ENCODE measurements around the gene SMTNL2.
A peak's percentile ranks its signal among the peaks of the same experiment; 100 is the strongest.
"Not testable (repeated sequence)": the region's sequence is repeated elsewhere in the genome, so short reads cannot be mapped to it uniquely, and the experiment has no call there.

The SMTNL2 gene

GRCh38 chr17:4560837-4561256, 23.5 kb upstream of the SMTNL2 start:
- no peak for DNase-seq

DNA sequence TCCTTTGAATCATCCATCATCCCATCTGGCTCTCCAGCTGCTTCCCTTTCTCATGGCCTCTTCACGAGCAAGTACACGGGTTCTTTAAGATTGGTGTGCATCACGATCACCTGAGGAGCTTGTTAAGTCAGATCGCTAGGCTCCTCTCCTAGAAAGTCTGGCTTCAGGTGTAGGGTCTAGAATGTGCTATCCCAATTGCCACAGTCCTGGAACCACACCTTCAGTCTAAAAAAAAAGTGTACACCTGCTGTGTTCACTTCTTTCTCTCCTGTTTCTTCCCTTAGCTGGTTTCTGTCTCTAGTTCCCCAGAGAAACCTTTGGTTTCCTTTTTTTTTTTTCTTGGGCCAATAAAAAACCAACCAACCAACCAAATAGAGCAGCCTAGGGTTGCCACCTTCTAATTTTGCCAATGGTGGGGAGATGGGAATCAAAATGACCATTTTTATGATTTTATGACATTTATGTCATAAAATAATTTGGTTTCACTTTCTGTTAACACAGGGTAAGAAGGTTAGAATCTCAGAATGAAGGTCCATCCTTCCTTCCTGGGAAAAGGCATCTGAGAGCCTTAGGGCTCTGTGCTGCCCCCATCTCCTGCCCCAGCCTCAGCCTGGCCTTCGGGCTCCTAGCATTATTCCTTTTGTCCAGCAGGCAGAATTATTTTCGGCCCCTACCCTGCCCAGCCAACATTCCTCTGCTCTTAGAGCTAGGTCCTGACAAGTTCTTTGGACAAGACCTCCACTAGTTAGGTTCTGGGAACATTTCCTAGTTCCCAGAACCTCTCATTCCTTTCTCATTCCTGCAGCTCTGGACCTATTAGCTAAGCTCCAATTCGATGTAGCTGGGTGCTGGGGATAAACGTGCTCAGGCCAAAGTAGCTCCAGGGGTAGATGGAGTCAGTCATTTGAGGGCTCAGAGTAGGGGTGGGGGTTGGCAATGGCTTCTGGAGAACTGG, 22.0 kb upstream of the SMTNL2 start:
- DNase-seq = no peak

DNA sequence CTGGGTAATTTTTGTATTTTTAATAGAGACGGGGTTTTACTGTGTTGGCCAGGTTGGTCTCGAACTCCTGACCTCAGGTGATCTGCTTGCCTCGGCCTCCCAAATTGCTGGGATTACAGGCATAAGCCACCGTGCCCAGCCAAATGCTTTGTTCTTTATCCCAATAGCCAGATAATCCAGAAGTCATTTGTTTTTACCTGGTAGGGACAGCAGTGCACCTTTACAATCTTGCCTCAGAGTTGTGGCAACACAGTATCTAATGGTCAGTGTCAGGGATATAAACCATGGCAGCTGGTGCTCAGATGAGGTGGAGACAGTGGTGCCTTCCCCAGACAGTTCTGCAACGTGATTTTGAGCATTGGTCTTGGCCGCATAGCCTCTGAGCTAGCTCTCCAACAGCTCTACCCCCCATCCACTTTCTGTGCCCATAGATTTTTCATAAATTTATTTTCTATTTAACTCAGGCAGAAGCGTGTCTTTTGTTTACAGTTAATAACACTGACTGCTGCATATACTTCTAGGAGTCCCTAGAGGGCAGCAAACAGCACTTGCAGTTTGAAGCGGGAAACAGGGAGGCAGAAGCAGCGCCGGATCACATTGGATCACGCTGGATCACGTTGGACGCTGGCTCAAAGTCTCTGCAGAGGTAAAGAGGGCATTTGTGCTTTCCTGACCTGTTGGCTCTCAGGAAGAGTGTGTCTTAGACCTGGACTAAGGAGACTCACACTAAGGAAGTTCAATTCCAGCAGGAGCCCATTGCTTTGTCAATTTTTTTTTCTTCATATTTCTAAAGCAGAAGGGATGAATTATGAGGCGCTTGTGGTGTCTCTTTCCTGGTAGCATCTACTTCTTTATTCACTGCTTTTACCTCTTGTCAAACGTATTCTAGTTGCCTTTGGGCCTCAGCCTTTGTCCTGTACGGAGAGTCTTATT, 18.9 kb upstream of the SMTNL2 start:
- DNase-seq = peak; percentile 33

DNA sequence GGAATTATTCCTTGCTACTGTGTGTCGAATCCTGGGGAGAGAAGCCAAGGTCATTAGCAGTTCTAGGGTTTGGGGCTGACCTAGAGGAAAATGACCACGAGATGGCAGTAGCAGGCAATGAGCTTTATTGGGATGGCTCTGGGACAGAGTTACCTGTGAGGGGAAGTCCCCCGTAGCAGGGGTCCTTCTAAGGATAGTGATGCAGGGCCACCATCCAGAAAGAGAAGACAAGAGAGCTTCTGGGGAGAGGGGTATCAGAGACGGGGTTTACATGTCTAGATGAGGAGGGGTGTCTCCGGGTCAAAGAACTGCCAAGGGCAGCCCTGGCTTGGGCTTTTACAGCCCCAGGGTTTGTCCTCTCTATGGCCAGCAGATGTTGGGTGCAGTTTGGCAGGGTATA, 17.5 kb upstream of the SMTNL2 start:
- DNase-seq = no peak

GRCh38 chr17:4569591-4569990, 14.7 kb upstream of the SMTNL2 start:
- no peak for DNase-seq

DNA sequence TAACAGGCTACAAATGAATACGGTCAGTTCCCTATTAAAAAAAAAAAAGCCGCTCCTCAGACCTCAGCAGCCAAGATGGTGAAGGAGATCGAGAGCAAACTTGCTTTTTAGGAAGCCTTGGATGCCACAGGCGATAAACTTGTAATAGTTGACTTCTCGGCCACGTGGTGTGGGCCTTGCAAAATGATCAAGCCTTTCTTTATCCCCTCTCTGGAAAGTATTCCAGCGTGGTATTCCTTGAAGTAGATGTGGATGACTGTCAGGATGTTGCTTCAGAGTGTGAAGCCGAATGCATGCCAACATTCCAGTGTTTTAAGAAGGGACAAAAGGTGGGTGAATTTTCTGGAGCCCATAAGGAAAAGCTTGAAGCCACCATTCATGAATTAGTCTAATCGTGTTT, 12.2 kb upstream of the SMTNL2 start:
- no peak for DNase-seq

DNA sequence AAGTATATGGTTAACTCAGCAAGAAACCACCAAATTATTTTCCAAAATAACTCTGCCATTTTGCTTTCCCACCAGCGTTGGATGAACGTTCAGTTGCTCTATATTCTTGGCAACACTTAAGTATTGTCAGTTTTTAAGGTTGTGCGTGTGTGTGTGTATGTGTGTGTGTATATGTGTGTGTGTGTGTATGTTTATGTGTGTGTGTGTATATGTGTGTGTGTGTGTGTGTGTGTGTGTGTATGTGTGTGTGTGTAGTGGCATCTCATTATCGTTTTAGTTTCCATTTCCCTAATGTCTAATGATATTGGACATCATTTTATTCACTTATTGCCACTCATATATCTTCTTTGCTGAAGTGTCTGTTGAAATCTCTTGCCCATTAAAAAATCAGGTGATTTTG, 11.2 kb upstream of the SMTNL2 start:
- no peak for DNase-seq

DNA sequence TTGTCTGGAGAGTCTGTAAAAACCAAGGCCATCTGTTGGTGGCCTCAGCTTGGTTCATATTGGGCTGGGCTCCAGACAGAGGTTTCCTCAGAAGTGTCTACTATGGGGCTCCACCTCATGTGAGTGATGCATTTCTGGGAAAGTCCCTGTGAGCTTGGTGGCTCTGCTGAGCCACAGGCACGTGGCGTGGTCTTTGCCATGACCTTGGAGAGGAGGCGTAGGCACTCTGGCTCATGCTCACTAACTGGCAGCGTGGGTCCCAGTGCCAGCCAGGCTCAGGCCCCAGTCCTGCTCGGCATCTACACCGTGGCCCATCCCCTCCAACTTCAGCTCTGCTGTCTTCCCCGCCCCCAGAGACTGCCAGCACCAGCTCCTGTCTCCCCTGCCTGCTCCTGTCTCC, 10.7 kb upstream of the SMTNL2 start:
- no peak for DNase-seq

DNA sequence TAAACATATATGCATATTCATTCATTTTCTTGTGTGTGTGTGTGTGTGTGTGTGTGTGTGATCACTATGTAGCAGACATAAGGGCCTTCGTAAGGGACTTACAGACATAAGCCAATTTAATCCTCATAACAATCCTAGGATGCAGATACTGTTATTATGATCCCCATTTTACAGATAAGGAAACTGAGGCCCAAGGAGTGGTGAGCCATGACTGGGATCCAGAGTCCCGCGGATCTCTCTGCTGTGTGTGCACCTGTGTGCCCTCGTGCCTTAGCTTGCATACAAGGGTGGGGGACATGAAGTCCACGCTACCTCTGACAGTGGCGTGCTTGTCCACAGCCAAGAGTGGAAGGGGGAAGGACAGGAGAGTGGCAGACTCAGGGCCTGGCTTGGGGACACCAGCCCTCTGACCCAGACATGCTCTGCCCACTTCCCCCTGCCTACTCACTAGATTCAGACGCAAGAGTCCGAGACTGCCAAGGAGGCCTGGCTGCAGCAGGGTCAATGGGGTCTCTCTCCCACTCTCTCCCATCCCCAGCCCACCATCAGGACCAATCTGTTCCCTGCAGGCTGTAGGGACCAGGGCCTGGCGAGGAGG, 9.8 kb upstream of the SMTNL2 start:
- DNase-seq = no peak

DNA sequence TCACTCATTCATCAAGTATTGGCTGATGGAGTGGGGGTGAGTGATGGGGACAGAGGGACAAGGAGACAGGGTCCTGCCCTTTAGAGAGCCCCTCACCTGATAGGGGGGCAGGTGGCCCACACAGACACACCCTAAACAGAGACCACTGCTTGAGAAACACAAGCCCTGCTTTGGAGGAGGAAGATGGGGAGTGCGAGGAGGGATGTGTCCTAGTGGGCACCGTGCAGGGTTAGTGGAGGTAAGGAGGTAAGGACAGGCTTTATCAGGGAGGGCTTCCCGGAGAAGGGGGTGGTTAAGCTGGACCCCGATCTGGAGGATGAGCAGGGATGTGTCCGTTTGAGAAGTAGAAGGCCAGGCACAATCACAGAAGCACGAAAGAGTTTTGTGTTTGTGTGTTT, 8.2 kb upstream of the SMTNL2 start:
- DNase-seq = no peak

- no peak for DNase-seq
These were observed 7.5 kb upstream of the SMTNL2 start for GRCh38 chr17:4576729-4577322.

DNA sequence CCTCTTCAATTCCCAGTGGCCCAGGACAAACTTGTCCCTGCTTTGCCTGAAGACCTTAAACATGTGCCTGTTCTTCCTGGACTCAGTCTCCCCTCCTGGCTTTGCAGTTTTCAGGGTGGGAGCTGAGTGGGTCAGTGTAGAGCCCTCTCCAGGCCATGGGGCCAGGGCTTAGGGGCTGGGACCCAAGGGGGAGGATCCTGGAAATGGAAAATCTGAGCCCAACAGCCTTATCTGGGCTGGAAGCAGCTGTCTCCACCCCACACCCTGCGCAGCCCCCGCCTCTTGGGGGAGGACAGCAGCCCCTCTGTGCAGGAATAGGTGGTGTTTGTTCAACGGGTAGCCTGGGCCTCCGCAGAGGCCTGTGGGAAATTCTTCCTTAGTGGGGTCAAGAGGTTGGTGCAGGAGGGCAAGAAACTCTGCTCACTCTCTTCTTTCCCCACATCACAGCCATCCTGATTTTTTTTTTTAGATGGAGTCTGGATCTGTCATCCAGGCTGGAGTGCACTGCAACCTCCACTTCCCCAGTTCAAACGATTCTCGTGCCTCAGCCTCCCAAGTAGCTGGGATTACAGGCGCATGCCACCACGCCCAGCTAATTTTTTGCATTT, 6.8 kb upstream of the SMTNL2 start:
- no peak for DNase-seq

- not testable (repeated sequence) for DNase-seq
These were observed 6.0 kb upstream of the SMTNL2 start for GRCh38 chr17:4578349-4578748.

DNA sequence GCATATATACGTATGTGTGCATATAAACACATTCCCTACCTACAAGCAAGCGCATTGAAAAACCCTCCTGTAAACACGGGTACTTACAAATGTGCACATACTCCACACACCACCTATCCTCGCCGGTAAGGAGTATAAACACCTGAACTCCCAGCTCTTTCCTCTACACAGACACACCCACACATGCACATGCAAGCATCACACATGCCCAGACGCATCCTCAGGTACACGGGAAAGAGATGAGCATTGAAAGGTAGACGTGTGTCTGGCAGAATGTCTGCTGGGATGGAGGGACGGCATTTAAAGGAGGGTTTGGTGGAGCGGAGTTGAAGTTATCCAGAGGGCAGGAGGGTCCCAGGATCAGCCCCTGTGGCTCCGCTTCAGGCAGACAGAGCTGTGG, 4.7 kb upstream of the SMTNL2 start:
- DNase-seq = no peak

- no peak for DNase-seq
These were observed 4.0 kb upstream of the SMTNL2 start for GRCh38 chr17:4580291-4580690.

- DNase-seq = no peak
These were observed 2.2 kb upstream of the SMTNL2 start for GRCh38 chr17:4582101-4582501.

DNA sequence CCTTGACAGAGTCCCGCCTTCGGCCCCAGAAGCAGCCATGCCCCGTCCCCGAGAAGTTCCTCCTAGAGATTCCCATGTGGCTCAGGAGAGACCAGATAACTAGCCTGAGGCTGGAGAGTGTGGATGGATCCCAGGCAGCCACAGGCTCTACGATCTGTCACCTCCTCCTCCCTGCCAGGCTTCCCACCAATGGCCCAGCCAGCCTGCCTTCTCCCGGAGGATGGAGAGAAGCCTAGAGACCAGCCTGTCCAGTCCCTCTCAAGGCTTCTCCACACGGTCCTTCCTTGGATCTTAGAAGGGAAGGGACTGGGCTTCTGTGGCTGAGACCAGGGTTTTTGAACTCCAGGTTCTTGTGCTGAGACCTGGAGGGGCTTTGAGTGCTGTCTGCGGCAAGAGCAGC, 1.6 kb upstream of the SMTNL2 start:
- no peak for DNase-seq

GRCh38 chr17:4583206-4583605, 1.1 kb upstream of the SMTNL2 start:
- no peak for DNase-seq

GRCh38 chr17:4583782-4584100, 588 bp upstream of the SMTNL2 start:
- no peak for DNase-seq

GRCh38 chr17:4584917-4585637, 748 bp downstream of the SMTNL2 start:
- no peak for DNase-seq

DNA sequence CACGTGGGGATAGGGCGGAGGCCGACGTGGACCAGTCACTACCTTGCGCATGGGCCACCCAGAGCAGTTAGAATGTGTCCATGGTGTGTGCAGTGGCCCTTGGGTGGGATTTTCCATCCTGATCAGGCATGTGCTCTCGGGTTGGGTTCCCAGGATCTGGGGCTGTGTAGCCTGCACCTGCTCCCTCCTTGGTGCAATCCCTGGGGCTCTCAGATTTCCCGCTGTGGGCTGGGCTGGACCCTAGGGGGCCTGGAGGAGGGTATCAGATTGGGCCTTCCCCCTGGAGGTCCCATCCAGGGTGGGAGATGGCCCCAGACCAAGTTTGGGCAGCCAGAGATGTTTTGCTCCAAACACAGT, 1.3 kb downstream of the SMTNL2 start:
- DNase-seq = no peak

DNA sequence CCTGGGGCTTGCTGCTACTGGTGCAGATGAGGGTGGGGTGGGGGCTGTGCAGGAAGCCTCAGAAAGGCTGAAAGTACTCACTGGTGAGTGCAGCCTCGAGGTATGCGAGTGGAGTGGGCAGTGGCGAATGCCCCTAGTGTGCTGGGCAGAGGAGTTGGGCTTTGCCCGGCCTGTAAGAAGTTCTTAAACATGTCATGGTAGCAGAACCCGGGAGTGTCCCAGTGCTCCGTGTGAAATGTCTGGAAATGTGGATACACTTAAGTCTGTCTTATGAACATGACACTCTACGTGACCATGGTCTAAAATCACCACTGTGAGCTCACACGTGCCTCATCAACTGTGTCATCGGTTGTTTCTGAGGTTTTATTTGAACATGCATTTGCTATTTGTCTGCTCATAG, 1.7 kb downstream of the SMTNL2 start:
- no peak for DNase-seq
